H9 (cell line): ENCODE data around the gene DENND10. TPM values are rescaled to one million over a fixed set of nuclear protein-coding genes. Genes with fewer than 3 reads are reported as not detected.

ENCODE experiments used
- DNase-seq: peaks from one replicate; pipeline ENCODE4 v3.0.0-alpha.2; 2017
- H2AFZ ChIP-seq: one replicate; pipeline ENCODE4 v1.6.1; 2013; ENCODE audit warnings: mild to moderate bottlenecking, low read length, control low read depth, moderate library complexity
- H2AK5ac ChIP-seq: 2 replicates; pipeline ENCODE4 v1.6.1; 2013; ENCODE audit warnings: low read length, control low read depth, mixed read lengths; ENCODE audit not compliant: insufficient read length
- H2BK120ac ChIP-seq: one replicate; pipeline ENCODE4 v1.6.1; 2013; ENCODE audit warnings: low read depth, mild to moderate bottlenecking, low read length, control low read depth, inconsistent platforms; ENCODE audit not compliant: poor library complexity, severe bottlenecking
- H2BK12ac ChIP-seq: 2 replicates; pipeline ENCODE4 v1.6.1; 2013; ENCODE audit warnings: low read length, control low read depth, mixed read lengths, low read depth; ENCODE audit not compliant: insufficient read length
- H2BK15ac ChIP-seq: 2 replicates; pipeline ENCODE4 v1.6.1; 2013; ENCODE audit warnings: low read depth, low read length, control low read depth
- H2BK20ac ChIP-seq: one replicate; pipeline ENCODE4 v1.6.1; 2013; ENCODE audit warnings: low read depth, mild to moderate bottlenecking, low read length, control low read depth, inconsistent platforms; ENCODE audit not compliant: poor library complexity, severe bottlenecking
- H2BK5ac ChIP-seq: 2 replicates; pipeline ENCODE4 v1.6.1; 2013; ENCODE audit warnings: low read length, control low read depth, mixed read lengths; ENCODE audit not compliant: insufficient read length
- H3K14ac ChIP-seq: 2 replicates; pipeline ENCODE4 v1.6.1; 2013; ENCODE audit warnings: low read length, control low read depth; ENCODE audit not compliant: insufficient read depth
- H3K18ac ChIP-seq: 2 replicates; pipeline ENCODE4 v1.6.1; 2013; ENCODE audit warnings: low read depth, mild to moderate bottlenecking, mixed read lengths, low read length, control low read depth; ENCODE audit not compliant: insufficient read length
- H3K23ac ChIP-seq: 2 replicates; pipeline ENCODE4 v1.6.1; 2013; ENCODE audit warnings: low read length, control low read depth, mixed read lengths, low read depth; ENCODE audit not compliant: insufficient read length
- H3K23me2 ChIP-seq: 2 replicates; pipeline ENCODE4 v1.6.1; 2013; ENCODE audit warnings: low read depth, mild to moderate bottlenecking, mixed read lengths, low read length, control low read depth; ENCODE audit not compliant: insufficient read length, poor library complexity, severe bottlenecking
- H3K27ac ChIP-seq: 2 replicates; pipeline ENCODE4 v1.5.1; 2013; ENCODE audit warnings: low read length, control low read depth, mixed read lengths, low read depth; ENCODE audit not compliant: insufficient read length
- H3K27me3 ChIP-seq: 2 replicates; pipeline ENCODE4 v1.6.1; 2013; ENCODE audit warnings: low read length, control low read depth, inconsistent platforms; ENCODE audit not compliant: insufficient read depth
- H3K4ac ChIP-seq: 2 replicates; pipeline ENCODE4 v1.6.1; 2013; ENCODE audit warnings: low read depth, mild to moderate bottlenecking, control low read depth, inconsistent platforms, low read length, moderate library complexity
- H3K4me1 ChIP-seq: 2 replicates; pipeline ENCODE4 v1.6.1; 2013; ENCODE audit warnings: low read length, control low read depth, inconsistent platforms; ENCODE audit not compliant: insufficient read depth
- H3K4me2 ChIP-seq: 2 replicates; pipeline ENCODE4 v1.6.1; 2013; ENCODE audit warnings: low read length, control low read depth, mixed read lengths; ENCODE audit not compliant: insufficient read length, insufficient read depth
- H3K56ac ChIP-seq: 2 replicates; pipeline ENCODE4 v1.6.1; 2013; ENCODE audit warnings: low read depth, mild to moderate bottlenecking, mixed read lengths, low read length, control low read depth; ENCODE audit not compliant: insufficient read length
- H3K79me1 ChIP-seq: 2 replicates; pipeline ENCODE4 v1.6.1; 2013; ENCODE audit warnings: low read depth, mild to moderate bottlenecking, moderate library complexity, low read length, control low read depth, inconsistent platforms; ENCODE audit not compliant: insufficient read depth, poor library complexity, severe bottlenecking
- H3K79me2 ChIP-seq: 2 replicates; pipeline ENCODE4 v1.6.1; 2013; ENCODE audit warnings: low read length, control low read depth, inconsistent platforms; ENCODE audit not compliant: insufficient read depth
- H3K9ac ChIP-seq: 2 replicates; pipeline ENCODE4 v1.6.1; 2013; ENCODE audit warnings: low read length, control low read depth, mixed read lengths; ENCODE audit not compliant: insufficient read length; ENCODE audit errors: extremely low read depth
- H3K9me3 ChIP-seq: one replicate; pipeline ENCODE4 v1.6.1; 2013; ENCODE audit warnings: low read depth, low read length, inconsistent platforms; ENCODE audit not compliant: control insufficient read depth
- H3T11ph ChIP-seq: one replicate; pipeline ENCODE4 v1.6.1; 2013; ENCODE audit warnings: mild to moderate bottlenecking, low read length, control low read depth, inconsistent platforms
- H4K20me1 ChIP-seq: one replicate; pipeline ENCODE4 v1.6.1; 2013; ENCODE audit not compliant: control insufficient read depth, insufficient read length, insufficient read depth
- H4K5ac ChIP-seq: 2 replicates; pipeline ENCODE4 v1.6.1; 2013; ENCODE audit warnings: low read depth, mild to moderate bottlenecking, mixed read lengths, low read length, control low read depth; ENCODE audit not compliant: insufficient read length
- H4K8ac ChIP-seq: replicated peaks from 2 replicates; pipeline ENCODE4 v1.6.1; 2013; ENCODE audit warnings: low read length, control low read depth, mixed read lengths, low read depth; ENCODE audit not compliant: insufficient read length
- H4K91ac ChIP-seq: 2 replicates; pipeline ENCODE4 v1.6.1; 2013; ENCODE audit warnings: low read depth, mild to moderate bottlenecking, moderate library complexity, mixed read lengths, low read length, control low read depth; ENCODE audit not compliant: insufficient read length
- H3K27ac Mint-ChIP-seq, 3 experiments: 2 replicates in 2 of 3; 3 replicates in 1 of 3; pipeline ENCODE4 v1.8.0; 2020 to 2021; ENCODE audit warnings: mixed read lengths in 3 of 3, mild to moderate bottlenecking in 1 of 3, moderate library complexity in 1 of 3
- H3K27me3 Mint-ChIP-seq: 2 replicates; pipeline ENCODE4 v1.8.0; 2021; ENCODE audit warnings: low read depth, mild to moderate bottlenecking, moderate library complexity, mixed read lengths
- H3K36me3 Mint-ChIP-seq, 3 experiments: 2 replicates in 2 of 3; 3 replicates in 1 of 3; pipeline ENCODE4 v1.8.0; 2020 to 2021; ENCODE audit warnings: low read depth in 3 of 3, mixed read lengths in 3 of 3; ENCODE audit not compliant: insufficient read depth in 1 of 3
- H3K4me1 Mint-ChIP-seq, 2 experiments: 2 replicates each; pipeline ENCODE4 v1.8.0; 2020; ENCODE audit warnings: mixed read lengths in 2 of 2
- H3K4me3 Mint-ChIP-seq, 2 experiments: 2 replicates in 1 of 2; 3 replicates in 1 of 2; pipeline ENCODE4 v1.8.0; 2020 to 2021; ENCODE audit warnings: mild to moderate bottlenecking in 2 of 2, mixed read lengths in 2 of 2, moderate library complexity in 1 of 2
- H3K9me3 Mint-ChIP-seq, 2 experiments: 2 replicates in 1 of 2; 3 replicates in 1 of 2; pipeline ENCODE4 v1.8.0; 2020; ENCODE audit warnings: mild to moderate bottlenecking in 2 of 2, mixed read lengths in 2 of 2, moderate library complexity in 1 of 2
- WGBS: extraction: QIAGEN DNeasy Blood & Tissue Kit; methylation state at CpG from one replicate; pipeline ENCODE4 v1.1.7; 2013; ENCODE audit warnings: missing lambda C conversion rate, low lambda C conversion rate, mixed read lengths; ENCODE audit not compliant: insufficient read length; ENCODE audit errors: extremely low coverage; 5-methylcytosine and 5-hydroxymethylcytosine counted together
- total RNA-seq: library from RNA; stranded (reverse); gene quantifications from 2 replicates; pipeline ENCODE4 v1.2.1, GENCODE V29; 2021
- TF ChIP-seq, protein P1 (sequence below): fragments of 200-600 bp; sonication (generic); conservative IDR thresholded peaks from 3 replicates; pipeline ENCODE4 v1.8.0; 2021; ENCODE audit warnings: antibody characterized with exemption, mild to moderate bottlenecking

Gene DENND10
- total RNA-seq, 1 experiment from 2014 or later = 63.2 TPM

DNA sequence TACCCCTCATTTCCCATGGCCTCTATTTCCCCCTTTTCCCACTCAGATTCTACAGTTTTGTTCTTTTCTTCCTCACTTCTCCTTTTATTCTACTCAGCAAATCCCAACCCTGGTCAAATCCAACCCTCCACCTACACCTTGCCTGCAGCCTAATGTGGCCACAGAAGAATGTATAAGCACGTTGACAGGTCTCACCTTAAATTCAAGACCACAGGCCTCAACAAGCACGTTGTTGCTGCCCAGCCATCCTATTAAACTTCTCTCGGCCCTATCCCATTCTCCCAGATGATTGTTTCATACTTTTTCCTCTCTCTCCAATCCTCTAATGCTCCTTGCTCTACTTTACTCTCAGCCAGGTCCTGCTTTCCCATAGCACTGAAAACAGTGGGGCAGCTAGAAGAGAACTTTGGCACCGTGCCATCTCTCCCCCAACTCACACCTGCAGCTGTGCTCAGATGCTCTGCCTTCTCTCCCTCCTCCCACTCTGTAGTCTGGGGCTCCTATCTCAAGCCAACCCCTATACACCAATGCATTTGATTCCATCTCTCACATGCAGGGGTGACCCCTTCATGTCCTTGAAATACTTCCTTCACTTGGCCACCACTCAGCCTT is 16.5 kb upstream of the DENND10 start:
- Histone ChIP-seq H2BK120ac (no peak overlapping the region), H2BK5ac (no peak overlapping the region), H2AK5ac (no peak overlapping the region), H3K18ac (no peak overlapping the region), H2BK20ac (no peak overlapping the region), H3K4me1 (no peaks in the 10 kb centered on the region), H4K91ac (no peak overlapping the region), H3K79me1 (no peaks in the 10 kb centered on the region), H3K4ac (no peak overlapping the region), H2BK12ac (no peak overlapping the region), H3K14ac (no peak overlapping the region), H3K9me3 (no peaks in the 10 kb centered on the region), H2BK15ac (no peak overlapping the region), H4K8ac (no peak overlapping the region), H3K27me3 (no peaks in the 10 kb centered on the region), H3T11ph (no peak overlapping the region), H3K23ac (no peak overlapping the region), H3K79me2 (no peaks in the 10 kb centered on the region), H3K56ac (no peak overlapping the region), H3K4me2 (no peak overlapping the region), H2AFZ (no peak overlapping the region), H3K23me2 (no peaks in the 10 kb centered on the region), H4K20me1 (no peaks in the 10 kb centered on the region), H3K27ac (no peak overlapping the region), H4K5ac (no peak overlapping the region), H3K9ac (no peak overlapping the region)
- DNase-seq = no peak
- no peak overlapping the region for H3K4me3 Mint-ChIP-seq
- no peaks in the 10 kb centered on the region for H3K9me3 Mint-ChIP-seq
- H3K27ac Mint-ChIP-seq = no peak overlapping the region; a peak in 1 of 7 replicates
- TF ChIP-seq, protein P1, sequence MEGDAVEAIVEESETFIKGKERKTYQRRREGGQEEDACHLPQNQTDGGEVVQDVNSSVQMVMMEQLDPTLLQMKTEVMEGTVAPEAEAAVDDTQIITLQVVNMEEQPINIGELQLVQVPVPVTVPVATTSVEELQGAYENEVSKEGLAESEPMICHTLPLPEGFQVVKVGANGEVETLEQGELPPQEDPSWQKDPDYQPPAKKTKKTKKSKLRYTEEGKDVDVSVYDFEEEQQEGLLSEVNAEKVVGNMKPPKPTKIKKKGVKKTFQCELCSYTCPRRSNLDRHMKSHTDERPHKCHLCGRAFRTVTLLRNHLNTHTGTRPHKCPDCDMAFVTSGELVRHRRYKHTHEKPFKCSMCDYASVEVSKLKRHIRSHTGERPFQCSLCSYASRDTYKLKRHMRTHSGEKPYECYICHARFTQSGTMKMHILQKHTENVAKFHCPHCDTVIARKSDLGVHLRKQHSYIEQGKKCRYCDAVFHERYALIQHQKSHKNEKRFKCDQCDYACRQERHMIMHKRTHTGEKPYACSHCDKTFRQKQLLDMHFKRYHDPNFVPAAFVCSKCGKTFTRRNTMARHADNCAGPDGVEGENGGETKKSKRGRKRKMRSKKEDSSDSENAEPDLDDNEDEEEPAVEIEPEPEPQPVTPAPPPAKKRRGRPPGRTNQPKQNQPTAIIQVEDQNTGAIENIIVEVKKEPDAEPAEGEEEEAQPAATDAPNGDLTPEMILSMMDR = no peak
- peaks cover 3 to 4% of the 10 kb centered on the region in 2 experiments for H3K4me1 Mint-ChIP-seq
- no CpG with 5 or more reads among the region's 4 CpGs for WGBS
- no peaks in the 10 kb centered on the region for H3K36me3 Mint-ChIP-seq
- H3K27me3 Mint-ChIP-seq = peaks cover 5% of the 10 kb centered on the region; the same call in 1 of the 2 replicates
